CD4-positive, alpha-beta T cell treated with Interferon gamma for 1 hour (primary cell): ENCODE data around the gene FAM227B.
"Not testable (repeated sequence)": the region's sequence is repeated elsewhere in the genome, so short reads cannot be mapped to it uniquely, and the experiment has no call there.

ENCODE experiments used
- DNase-seq: peaks from one replicate; pipeline ENCODE4 v3.0.0-alpha.2; 2020

The FAM227B gene

DNA sequence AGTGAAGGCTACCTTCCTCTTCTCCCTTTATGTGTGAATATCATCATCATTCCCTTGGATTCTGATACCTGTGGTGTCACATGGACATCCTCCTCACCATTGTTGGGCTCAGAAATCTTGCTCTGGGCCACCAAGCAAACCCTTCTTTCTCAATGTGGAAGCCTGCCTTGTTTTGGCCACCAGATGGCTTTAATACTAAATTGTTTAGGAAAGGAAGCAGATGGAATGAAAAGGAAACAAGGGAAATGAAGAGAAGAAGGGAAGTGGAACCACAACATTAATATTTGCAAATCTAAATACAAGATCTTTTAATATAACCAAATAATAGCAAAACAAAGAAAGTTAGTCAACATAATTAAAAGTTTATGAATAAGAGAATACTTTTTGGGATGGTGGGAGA lies 14.0 kb downstream of the FAM227B start:
- no peak for DNase-seq

DNA sequence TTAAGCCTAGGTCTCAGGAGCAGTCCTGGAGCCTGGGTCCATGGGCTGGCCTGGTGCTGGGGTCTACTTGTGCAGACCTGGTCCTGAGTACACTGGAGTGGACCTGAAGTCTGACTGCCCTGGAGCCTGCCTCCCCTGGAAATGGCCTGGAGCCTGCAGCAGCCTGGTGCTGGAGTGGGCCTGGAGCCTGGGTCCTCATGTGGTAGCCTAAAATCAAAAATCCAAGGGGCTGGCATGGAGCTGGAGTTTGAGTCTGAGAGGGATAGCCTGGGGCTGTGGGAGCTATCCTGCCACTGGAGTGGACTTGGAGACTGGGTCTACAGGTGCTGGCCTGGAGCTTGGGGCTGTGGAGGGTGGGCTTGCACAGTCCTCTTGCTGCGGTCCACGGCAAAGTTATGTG lies 15.0 kb downstream of the FAM227B start:
- no peak for DNase-seq

- DNase-seq = no peak
These were observed 15.8 kb downstream of the FAM227B start for GRCh38 chr15:49604625-49605409.

- not testable (repeated sequence) for DNase-seq
These were observed 27.7 kb downstream of the FAM227B start for GRCh38 chr15:49592829-49593316.

DNA sequence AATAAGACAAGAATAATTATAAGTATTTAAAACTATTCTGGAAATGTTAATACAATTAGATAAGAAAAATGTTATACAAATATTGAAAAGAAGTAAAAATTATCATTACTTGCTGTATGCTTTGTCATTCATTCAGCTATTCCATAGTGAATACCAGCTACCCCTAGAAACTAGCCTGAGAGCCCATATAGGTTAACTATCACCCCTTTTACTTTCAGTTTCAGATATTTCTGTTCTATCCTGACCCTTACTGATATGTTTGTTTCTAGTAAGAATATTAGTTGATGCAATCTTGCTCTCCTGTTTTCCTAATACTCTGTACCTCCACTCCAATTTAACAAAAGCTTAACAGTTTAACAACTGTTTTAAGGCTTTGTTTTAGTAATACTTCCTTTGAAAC lies 31.6 kb downstream of the FAM227B start:
- no peak for DNase-seq

DNA sequence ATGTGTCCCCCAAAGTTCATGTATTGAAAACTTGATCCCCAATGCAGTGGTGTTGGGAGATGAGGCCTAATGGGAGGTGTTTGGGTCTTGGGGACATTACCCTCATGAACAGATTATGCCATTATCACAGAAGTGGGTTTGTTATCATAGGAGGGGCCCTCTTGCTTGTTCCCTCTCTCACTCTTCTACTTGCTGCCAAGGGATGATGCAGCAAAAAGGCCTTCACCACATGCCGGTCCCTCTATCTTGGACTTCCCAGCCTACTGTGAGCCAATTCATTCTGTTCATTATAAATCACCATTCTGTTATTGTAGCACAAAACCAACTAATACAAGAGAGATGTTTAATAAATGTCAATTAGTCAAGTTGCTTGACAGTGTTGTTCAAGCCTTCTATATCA lies 47.2 kb downstream of the FAM227B start:
- no peak for DNase-seq

DNA sequence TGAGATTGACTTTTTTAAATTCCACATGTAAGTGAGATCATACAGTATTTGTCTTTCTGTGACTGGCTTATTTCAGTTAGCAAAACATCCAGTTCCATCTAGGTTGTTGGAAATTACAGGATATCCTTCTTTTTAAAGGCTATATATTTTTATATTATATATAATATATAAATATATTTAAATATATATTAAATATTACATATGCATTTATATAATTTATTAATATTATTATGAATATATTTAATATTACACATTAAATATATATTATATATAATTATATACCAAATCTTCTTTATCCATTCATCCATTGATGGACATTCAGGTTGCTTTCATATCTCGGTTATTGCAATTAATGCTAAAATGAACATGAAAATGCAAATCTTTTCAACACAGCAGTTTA lies 49.9 kb downstream of the FAM227B start:
- no peak for DNase-seq

DNA sequence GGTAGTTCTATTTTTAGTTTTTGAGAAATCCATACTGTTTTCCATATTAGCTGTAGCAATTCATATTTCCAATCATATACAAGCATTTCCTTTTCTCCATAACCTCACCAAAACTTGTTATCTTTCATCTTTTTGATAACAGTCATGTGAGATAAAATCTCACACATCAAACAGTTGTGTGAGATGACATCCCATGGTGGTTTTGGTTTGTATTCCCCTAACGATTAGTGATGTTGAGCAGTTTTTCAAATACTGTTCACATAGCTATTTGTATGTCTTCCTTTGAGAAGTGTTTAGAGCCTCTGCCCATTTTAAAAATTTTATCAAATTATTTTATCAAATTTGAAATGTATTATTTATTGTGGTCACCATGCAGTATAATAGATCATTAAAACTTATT lies 50.4 kb downstream of the FAM227B start:
- no peak for DNase-seq

DNA sequence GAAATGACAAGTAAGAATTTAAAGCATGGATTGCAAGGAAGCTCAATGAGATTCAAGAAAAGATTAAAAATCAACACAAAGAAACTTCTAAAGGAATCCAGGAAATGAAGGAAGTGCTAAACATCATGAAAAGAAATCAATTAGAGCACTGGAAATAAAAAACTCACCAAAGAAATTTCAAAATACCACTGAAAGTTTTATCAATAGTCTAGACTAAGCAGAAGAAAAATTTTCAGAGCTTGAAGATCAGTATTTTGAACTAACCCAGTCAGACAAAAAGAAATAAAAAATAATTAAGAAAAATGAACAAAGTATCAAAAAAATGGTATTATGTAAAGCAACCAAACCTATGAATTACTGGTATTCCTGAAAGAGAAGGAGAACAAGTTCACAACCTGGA lies 60.6 kb downstream of the FAM227B start:
- DNase-seq = no peak

GRCh38 chr15:49558929-49559328 lies 61.7 kb downstream of the FAM227B start:
- no peak for DNase-seq

- no peak for DNase-seq
These were observed 64.2 kb downstream of the FAM227B start for GRCh38 chr15:49556437-49556836.

DNA sequence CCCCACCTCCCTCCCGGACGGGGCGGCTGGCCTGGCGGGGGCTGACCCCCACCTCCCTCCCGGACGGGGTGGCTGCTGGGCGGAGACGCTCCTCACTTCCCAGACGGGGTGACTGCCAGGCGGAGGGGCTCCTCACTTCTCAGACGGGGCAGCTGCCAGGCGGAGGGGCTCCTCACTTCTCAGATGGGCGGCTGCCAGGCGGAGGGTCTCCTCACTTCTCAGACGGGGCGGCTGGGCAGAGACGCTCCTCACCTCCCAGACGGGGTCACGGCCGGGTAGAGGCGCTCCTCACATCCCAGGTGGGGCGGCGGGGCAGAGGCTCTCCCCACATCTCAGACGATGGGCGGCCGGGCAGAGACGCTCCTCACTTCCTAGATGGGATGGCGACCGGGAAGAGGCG lies 70.3 kb downstream of the FAM227B start:
- not testable (repeated sequence) for DNase-seq

GRCh38 chr15:49538520-49538919 lies 82.1 kb downstream of the FAM227B start:
- no peak for DNase-seq

- no peak for DNase-seq
These were observed 90.5 kb downstream of the FAM227B start for GRCh38 chr15:49530092-49530491.

DNA sequence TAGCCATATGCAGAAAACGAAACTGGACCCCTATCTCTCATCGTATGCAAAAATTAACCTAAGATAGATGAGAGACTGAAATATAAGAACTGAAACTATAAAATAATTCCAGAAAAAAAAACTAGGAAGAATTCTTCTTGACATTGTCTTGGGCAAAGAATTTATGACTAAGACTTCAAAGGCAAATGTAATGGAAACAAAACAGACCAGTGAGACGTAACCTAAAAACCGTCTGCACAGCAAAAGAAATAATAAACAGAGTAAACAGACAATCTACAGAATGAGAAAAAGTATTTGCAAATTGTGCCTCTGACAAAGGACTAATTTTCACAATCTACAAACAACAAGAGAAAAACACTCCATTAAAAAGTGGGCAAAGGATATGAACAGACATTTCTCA lies 92.3 kb downstream of the FAM227B start:
- DNase-seq = no peak

DNA sequence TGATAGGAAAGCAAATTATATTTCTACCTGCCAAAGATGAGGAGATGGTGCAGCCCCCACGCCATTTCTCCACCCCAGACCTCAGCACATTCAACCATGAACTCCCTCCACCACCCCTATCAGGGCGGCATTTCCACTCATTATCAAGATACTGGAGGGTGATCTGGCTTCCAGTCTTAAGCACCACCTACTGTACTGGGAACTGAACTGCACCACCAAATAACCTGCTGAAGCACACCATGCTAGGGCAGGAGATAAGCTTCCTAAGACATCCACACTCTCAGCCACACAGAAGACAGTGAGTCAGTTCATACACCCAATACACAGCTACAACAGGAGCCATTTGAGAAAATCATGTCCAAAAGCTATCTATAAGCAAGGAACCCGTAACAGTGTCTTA lies 98.8 kb downstream of the FAM227B start:
- no peak for DNase-seq

DNA sequence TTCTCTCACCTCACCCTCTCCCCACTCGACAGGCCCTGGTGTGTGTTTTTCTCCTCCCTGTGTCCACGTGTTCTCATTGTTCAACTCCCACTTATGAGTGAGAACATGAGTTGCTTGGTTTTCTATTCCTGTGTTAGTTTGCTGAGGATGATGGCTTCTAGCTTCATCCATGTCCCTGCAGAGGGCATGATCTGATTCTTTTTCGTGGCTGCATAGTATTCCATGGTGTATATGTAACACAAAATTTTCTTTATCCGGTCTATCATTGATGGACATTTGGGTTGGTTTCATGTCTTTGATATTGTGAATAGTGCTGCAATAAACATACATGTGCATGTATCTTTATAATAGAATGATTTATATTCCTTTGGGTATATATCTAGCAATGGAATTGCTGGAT lies 107.9 kb downstream of the FAM227B start:
- not testable (repeated sequence) for DNase-seq

GRCh38 chr15:49507261-49507660 lies 113.4 kb downstream of the FAM227B start:
- no peak for DNase-seq

GRCh38 chr15:49506341-49506740 lies 114.3 kb downstream of the FAM227B start:
- no peak for DNase-seq

- DNase-seq = no peak
These were observed 119.0 kb downstream of the FAM227B start for GRCh38 chr15:49501586-49501985.

GRCh38 chr15:49495993-49496753 lies 124.4 kb downstream of the FAM227B start:
- DNase-seq = no peak

DNA sequence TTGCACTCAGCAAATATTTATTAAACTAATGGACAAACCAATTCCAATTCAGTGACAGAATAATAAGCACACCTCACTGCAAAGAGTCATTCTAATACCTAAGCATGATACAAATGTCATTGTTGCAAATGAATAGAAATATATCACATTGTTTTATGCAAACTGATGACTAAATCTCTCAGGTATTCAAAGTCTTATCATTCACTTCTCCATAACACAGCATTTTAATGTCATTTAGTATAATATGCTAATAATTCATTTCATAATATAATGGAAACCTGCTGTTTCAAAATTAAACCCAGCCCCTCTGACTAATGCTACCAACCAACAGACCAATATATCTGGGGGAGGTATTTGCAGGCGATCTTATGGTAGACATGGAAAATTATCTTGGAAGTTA lies 125.8 kb downstream of the FAM227B start:
- no peak for DNase-seq

DNA sequence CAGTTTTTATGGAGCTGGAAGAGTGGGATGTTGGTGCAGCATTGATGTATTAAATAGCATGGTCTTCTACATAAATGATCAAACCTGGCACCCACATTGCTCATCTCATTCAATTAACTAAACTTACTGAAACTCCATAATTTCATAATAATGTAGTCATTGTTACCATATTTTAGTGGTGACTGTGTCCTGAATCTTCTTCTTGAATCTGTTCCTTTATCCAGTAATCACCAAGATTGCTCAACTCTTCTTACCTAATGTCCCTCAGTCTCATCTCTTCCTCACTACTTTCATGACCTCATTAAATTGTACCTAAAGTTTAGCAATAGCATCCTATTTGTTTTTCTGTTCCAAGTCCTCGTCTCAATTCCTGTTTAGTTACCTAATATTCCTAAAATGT lies 127.8 kb downstream of the FAM227B start:
- no peak for DNase-seq

DNA sequence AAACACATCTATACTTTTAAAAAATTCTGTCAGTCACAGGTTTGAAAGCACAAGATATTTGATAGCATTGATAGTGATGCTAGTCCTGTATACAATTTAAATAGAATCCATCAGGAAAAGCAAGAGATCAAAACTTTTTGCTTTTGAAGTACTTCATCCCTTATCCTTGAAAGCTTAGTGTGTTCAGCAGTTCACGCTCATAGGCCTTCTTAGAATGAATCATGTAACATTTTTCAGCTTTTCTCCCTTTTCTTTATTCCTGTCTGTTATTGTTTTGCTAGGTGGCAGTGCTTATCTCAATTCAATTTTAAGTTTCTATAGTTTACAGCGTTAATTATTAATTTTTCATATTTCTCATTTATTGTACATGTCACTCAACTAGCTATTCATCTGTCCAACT lies 128.5 kb downstream of the FAM227B start:
- no peak for DNase-seq
